Measurements from ENCODE around the gene PCNA.

GRCh38 chr20:5072756-5073659 is 46.8 kb downstream of the PCNA start:
- TF ChIP-seq EZH2 (IDR thresholded peaks at IDR 0.05; ENCODE audit: borderline replicate concordance, insufficient read depth, low read depth, low read length, poor library complexity, severe bottlenecking) (no peak), CTCF (IDR thresholded peaks at IDR 0.05) (no peak)

Data from B cell (primary cell).